Measurements from ENCODE around the gene AVPR1A. TPM values are rescaled to one million over a fixed set of nuclear protein-coding genes. Genes with fewer than 3 reads are reported as not detected.

The AVPR1A gene
- total RNA-seq, 1 donor from 2014 or later = 0.59 TPM

GRCh38 chr12:63132201-63132600 is 18.8 kb downstream of the AVPR1A start:
- Mint-ChIP-seq H3K36me3 (ENCODE audit: low read depth, unreplicated experiment) (no peaks in the 10 kb centered on the region), H3K9me3 (ENCODE audit: unreplicated experiment) (no peaks in the 10 kb centered on the region), H3K27me3 (ENCODE audit: unreplicated experiment) (no peaks in the 10 kb centered on the region), H3K27ac (ENCODE audit: unreplicated experiment) (no peak overlapping the region), H3K4me3 (ENCODE audit: unreplicated experiment) (no peak overlapping the region), H3K4me1 (ENCODE audit: unreplicated experiment) (no peaks in the 10 kb centered on the region)
- no peak for DNase-seq (ENCODE audit: low spot score)
- TF ChIP-seq, protein P1, sequence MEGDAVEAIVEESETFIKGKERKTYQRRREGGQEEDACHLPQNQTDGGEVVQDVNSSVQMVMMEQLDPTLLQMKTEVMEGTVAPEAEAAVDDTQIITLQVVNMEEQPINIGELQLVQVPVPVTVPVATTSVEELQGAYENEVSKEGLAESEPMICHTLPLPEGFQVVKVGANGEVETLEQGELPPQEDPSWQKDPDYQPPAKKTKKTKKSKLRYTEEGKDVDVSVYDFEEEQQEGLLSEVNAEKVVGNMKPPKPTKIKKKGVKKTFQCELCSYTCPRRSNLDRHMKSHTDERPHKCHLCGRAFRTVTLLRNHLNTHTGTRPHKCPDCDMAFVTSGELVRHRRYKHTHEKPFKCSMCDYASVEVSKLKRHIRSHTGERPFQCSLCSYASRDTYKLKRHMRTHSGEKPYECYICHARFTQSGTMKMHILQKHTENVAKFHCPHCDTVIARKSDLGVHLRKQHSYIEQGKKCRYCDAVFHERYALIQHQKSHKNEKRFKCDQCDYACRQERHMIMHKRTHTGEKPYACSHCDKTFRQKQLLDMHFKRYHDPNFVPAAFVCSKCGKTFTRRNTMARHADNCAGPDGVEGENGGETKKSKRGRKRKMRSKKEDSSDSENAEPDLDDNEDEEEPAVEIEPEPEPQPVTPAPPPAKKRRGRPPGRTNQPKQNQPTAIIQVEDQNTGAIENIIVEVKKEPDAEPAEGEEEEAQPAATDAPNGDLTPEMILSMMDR (IDR thresholded peaks at IDR 0.05; ENCODE audit: unreplicated experiment) = no peak

GRCh38 chr12:63129927-63130326 is 21.1 kb downstream of the AVPR1A start:
- DNase-seq (ENCODE audit: low spot score) = no peak
- TF ChIP-seq, protein P1 (IDR thresholded peaks at IDR 0.05; ENCODE audit: unreplicated experiment) = no peak
- Mint-ChIP-seq H3K4me1 (ENCODE audit: unreplicated experiment) (no peaks in the 10 kb centered on the region), H3K27me3 (ENCODE audit: unreplicated experiment) (no peaks in the 10 kb centered on the region), H3K27ac (ENCODE audit: unreplicated experiment) (no peak overlapping the region), H3K4me3 (ENCODE audit: unreplicated experiment) (no peak overlapping the region), H3K9me3 (ENCODE audit: unreplicated experiment) (no peaks in the 10 kb centered on the region), H3K36me3 (ENCODE audit: low read depth, unreplicated experiment) (no peaks in the 10 kb centered on the region)

DNA sequence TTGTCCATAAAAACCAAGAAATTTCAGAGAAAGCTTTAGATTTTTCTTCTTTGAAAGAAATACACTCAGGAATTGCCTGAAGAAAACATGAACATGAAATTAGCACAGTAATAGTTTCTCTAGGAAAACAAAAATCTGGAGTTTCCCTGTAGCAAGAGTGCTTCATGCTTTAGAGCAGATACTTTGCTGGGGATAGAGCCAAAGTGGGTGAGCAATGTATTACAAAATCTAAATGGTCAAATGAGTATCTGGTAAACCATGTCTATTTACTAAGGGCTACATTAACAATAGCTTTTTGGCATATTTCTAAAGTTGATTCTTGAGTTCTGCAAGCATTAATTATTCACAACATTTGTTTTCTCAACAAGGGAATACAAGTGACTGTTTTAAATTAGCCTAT is 26.2 kb downstream of the AVPR1A start:
- Mint-ChIP-seq H3K4me1 (ENCODE audit: unreplicated experiment) (no peaks in the 10 kb centered on the region), H3K4me3 (ENCODE audit: unreplicated experiment) (no peak overlapping the region), H3K9me3 (ENCODE audit: unreplicated experiment) (no peaks in the 10 kb centered on the region), H3K27ac (ENCODE audit: unreplicated experiment) (no peak overlapping the region), H3K36me3 (ENCODE audit: low read depth, unreplicated experiment) (no peaks in the 10 kb centered on the region), H3K27me3 (ENCODE audit: unreplicated experiment) (no peaks in the 10 kb centered on the region)
- DNase-seq (ENCODE audit: low spot score) = no peak
- TF ChIP-seq, protein P1 (IDR thresholded peaks at IDR 0.05; ENCODE audit: unreplicated experiment) = no peak

DNA sequence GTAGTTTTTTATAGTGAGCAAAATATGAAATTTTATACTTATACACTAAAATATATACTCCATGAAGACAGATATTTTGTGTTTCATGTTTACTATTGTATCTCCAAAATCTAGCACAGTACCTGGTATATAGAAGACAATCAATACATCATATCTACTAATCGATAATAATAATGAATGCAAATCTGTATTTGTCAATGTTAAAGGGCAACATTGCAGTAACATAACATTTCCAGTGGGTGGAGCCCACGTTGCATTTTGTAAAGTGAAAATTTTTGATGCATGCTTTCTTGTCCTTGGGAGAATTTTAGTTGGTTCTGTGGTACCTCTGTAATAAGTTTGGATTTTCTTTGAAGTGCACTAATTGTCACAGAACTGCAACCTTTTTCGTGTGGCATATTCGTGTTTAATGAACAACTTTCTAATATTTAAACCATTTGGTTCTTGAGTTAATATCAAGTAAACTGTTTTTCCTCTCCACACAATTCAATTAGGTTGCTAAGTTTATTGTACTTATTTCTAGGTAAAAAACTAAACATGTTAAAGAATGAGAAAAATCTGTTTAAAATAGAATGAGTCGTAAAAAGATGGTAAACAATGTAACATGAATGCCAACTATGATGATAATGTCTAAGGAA is 47.4 kb downstream of the AVPR1A start:
- Mint-ChIP-seq H3K27ac (ENCODE audit: unreplicated experiment) (no peak overlapping the region), H3K4me3 (ENCODE audit: unreplicated experiment) (no peak overlapping the region), H3K36me3 (ENCODE audit: low read depth, unreplicated experiment) (no peaks in the 10 kb centered on the region), H3K27me3 (ENCODE audit: unreplicated experiment) (peaks cover 2% of the 10 kb centered on the region), H3K4me1 (ENCODE audit: unreplicated experiment) (no peaks in the 10 kb centered on the region), H3K9me3 (ENCODE audit: unreplicated experiment) (no peaks in the 10 kb centered on the region)
- DNase-seq (ENCODE audit: low spot score) = peak; percentile 20
- TF ChIP-seq, protein P1 (IDR thresholded peaks at IDR 0.05; ENCODE audit: unreplicated experiment) = peak; percentile 98

DNA sequence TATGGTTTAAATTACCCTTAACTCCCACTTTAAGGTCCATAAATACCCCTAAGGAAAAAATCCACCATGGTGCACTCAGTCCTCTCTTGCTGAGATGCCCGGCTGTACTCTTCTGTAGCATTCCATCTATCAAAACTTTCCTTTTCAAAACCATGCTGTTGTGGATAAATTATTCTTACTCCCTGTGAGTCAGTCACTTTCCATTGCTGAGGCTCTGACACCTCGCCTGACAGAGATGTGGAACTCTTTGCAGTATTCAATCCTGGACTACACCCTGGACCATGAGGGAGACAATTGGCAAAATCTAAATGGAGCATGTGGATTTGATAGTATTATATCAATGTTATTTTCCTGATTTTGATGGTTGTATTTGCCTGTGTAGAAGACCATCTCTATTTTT is 49.1 kb downstream of the AVPR1A start:
- TF ChIP-seq, protein P1 (IDR thresholded peaks at IDR 0.05; ENCODE audit: unreplicated experiment) = no peak
- Mint-ChIP-seq H3K4me1 (ENCODE audit: unreplicated experiment) (no peaks in the 10 kb centered on the region), H3K27me3 (ENCODE audit: unreplicated experiment) (peaks cover 2% of the 10 kb centered on the region), H3K27ac (ENCODE audit: unreplicated experiment) (no peak overlapping the region), H3K36me3 (ENCODE audit: low read depth, unreplicated experiment) (no peaks in the 10 kb centered on the region), H3K4me3 (ENCODE audit: unreplicated experiment) (no peak overlapping the region), H3K9me3 (ENCODE audit: unreplicated experiment) (no peaks in the 10 kb centered on the region)
- no peak for DNase-seq (ENCODE audit: low spot score)

Measured in endothelial cell (in vitro differentiated cells).